GM04503 (cell line): ENCODE data around the gene RBM33.

Experiments used
- DNase-seq: peaks from one replicate; pipeline ENCODE4 v3.0.0-alpha.2; 2012; ENCODE audit warnings: low read depth

The RBM33 gene

GRCh38 chr7:155796381-155797261, 152.2 kb downstream of the RBM33 start:
- DNase-seq, result no peak

GRCh38 chr7:155797262-155798250, 153.1 kb downstream of the RBM33 start:
- no peak for DNase-seq

- DNase-seq, result no peak
These were observed 154.4 kb downstream of the RBM33 start for GRCh38 chr7:155798673-155799439.

GRCh38 chr7:155799514-155799913, 155.1 kb downstream of the RBM33 start:
- DNase-seq, result no peak

GRCh38 chr7:155800301-155800700, 155.8 kb downstream of the RBM33 start:
- no peak for DNase-seq

- no peak for DNase-seq
These were observed 156.3 kb downstream of the RBM33 start for GRCh38 chr7:155800741-155801267.

GRCh38 chr7:155802291-155802690, 157.8 kb downstream of the RBM33 start:
- DNase-seq, result no peak

GRCh38 chr7:155802906-155803417, 158.5 kb downstream of the RBM33 start:
- no peak for DNase-seq

- DNase-seq, result no peak
These were observed 159.2 kb downstream of the RBM33 start for GRCh38 chr7:155803418-155804376.

GRCh38 chr7:155804431-155804831, 160.0 kb downstream of the RBM33 start:
- no peak for DNase-seq

- no peak for DNase-seq
These were observed 160.7 kb downstream of the RBM33 start for GRCh38 chr7:155804897-155805825.

- no peak for DNase-seq
These were observed 161.3 kb downstream of the RBM33 start for GRCh38 chr7:155805826-155806095.

- no peak for DNase-seq
These were observed 161.8 kb downstream of the RBM33 start for GRCh38 chr7:155806096-155806871.

GRCh38 chr7:155807065-155807671, 162.7 kb downstream of the RBM33 start:
- DNase-seq, result no peak

GRCh38 chr7:155807789-155808548, 163.5 kb downstream of the RBM33 start:
- DNase-seq, result no peak

GRCh38 chr7:155808549-155809331, 164.3 kb downstream of the RBM33 start:
- DNase-seq, result no peak
